IPS-NIHi7 (cell line): ENCODE data around the gene DPP7.
"Not testable (repeated sequence)": the region's sequence is repeated elsewhere in the genome, so short reads cannot be mapped to it uniquely, and the experiment has no call there.

Source experiments
- DNase-seq: peaks from one replicate; pipeline ENCODE4 v3.0.0; 2012; ENCODE audit warnings: mixed read lengths; ENCODE audit errors: extremely low spot score

DPP7 gene

DNA sequence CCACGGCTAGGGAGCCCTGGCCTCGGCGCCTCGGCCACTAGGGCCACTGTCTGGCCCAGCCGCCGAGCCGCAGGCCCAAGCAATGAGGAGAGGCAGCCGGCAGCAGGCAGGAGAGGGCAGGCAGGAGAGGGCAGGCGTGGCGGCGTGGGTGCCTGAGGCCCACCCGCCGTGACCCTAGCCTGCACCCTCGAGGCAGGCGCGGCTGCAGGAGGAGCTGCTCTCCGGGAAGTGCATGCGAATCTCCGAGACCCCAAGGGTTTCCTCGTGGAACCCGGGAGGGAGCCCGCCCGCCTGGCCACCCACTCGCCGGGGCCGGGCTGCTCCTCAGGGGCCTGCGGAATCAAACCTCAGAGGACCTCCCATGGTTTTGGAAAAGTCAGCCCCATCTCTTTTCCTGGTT is 33.7 kb upstream of the DPP7 start:
- no peak for DNase-seq

DNA sequence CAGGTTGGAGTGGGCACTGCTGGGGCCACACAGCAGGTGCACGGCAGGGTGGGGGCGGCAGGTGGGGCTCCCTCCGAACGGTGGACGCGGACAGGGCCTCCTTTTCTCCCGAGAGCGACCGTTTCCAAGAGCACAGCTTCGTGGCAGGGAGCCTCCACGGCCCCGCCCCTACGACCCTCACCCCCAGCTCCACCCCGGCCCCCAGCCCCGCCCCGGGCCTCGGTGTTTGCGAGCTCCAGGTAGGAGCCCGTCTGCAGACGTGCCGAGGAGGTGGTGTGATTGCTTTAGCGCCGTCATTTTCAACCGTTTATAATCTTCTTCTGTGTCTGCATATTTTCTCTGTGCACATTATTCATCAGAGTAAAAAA is 33.2 kb upstream of the DPP7 start:
- no peak for DNase-seq

DNA sequence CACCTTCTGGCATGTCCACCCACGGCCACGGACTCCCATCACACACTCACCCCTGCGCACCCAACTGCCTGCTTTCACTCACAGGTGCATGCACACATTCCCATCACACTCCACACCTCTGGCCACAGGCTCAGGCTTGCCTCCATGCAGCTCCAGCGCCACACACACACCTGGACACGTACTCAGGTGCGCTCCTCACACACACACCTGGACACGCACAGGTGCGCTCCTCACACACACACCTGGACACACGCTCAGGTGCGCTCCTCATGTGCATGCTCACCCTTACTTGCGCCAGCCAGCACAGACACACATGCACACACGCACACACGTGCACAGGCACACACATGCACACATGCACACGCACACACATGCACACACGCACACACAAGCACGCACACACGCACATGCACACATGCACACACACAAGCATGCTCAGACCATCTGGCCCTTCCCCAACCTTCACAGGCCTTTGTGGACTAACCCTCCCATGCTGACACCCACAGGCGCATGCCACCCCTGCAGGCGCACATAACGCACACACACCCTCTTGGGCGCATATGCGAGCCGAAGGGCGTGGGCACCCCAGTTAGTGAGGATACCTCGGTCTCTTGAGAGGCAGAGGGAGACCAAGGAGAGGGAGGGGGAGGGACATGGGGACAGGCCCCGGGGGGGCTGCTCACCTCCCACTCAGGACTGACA is 32.7 kb upstream of the DPP7 start:
- no peak for DNase-seq

DNA sequence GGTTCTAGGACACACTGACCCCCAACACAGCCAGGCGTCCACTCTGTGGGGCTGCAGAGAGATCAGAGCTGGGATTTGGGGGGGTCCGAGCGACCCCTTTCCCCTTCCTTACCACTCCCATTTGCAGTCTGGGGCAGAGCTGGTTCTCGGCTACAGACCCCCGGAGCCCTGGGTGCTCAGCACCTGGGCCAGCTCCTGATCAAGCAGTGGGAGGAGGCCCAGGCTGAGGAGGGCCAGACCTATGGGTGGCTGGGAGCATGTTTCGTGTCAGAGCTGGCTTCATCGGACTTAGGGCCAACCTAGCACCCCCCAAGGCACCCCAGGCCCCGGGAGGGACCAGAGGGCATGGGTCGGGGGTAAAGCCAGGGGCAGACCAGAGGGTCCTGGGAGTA is 32.0 kb upstream of the DPP7 start:
- no peak for DNase-seq

GRCh38 chr9:137145731-137146526 is 31.4 kb upstream of the DPP7 start:
- DNase-seq = no peak

DNA sequence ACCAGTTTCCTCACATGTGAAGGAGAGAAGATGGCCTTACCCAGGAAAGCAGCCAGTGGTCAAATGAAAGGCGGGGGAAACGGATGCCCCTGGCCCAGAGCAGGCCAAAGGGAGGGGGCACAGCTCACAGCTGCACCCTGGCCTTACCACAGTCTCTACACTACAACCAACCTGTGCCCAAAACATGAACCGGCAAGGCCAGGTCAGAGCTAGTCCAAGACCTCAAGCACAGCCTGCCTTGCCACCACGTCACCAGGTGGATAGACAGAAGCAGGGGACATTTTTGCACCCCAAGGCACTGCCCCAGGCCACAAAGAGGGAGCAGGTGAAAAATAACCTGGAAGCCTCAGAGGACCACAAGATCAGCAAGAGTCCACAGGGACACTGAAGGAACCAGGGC is 28.9 kb upstream of the DPP7 start:
- no peak for DNase-seq

- no peak for DNase-seq
Measured at GRCh38 chr9:137141976-137142936, 27.7 kb upstream of the DPP7 start.

- no peak for DNase-seq
Measured at GRCh38 chr9:137141050-137141810, 26.7 kb upstream of the DPP7 start.

DNA sequence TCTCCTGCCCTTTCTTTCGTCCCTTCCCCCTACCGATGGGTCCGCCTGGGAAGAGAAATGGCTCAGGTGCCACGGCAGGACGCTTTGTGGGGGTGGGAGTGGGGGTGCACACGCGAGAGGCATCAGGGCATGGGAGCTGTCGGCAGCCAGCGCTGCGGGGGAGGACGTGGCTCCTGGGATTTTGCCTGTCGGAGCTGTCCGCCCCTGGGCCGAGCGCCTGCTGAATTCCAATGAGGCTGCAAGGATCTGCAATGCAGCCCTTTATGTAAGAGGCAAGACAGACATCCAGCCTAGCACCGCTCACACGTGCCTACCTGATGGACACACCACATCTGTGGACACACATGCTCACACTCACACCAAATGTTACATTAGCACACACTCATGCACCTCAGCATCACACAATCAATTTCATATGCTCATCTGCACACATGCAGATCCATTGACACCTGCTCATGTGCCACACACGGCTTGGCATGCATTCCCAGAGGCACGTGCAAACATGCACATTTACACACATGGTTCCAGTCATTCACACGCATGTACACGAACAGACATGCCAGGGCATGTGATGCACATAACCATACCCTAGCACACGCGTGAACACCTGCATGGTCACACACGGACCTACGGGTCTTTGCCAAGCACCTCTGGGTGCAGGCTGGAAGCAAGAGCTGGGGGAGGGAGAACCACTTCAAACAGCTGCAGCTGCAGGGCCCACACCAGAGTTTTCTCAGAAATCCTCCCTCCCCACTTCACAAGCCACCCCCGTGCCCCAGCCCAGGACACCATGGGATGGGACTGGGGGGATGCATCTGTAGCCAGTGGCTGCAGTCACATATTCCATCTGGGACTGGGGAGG is 25.8 kb upstream of the DPP7 start:
- no peak for DNase-seq

DNA sequence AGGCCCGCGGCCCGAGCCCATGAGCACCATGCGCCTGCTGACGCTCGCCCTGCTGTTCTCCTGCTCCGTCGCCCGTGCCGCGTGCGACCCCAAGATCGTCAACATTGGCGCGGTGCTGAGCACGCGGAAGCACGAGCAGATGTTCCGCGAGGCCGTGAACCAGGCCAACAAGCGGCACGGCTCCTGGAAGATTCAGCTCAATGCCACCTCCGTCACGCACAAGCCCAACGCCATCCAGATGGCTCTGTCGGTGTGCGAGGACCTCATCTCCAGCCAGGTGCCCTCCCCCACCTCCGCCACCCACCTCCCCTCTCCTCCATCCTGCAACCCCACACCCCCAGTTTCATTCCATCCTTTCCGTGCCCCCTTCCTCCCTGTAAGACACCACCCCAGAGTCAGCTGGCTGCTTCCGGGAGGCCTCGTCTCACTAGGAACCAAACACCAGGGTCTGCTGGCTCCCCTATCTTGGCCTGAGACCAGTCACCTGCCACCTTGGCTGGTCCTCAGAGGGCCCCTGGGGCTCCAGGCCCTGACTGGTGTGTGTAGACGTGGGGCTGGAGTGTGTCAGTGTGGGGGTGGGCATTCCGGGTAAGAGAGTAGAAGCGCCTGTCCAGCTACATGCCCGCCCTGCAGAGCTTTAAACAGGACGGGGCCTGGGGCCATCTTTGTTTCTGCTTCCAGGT is 25.1 kb upstream of the DPP7 start:
- no peak for DNase-seq

DNA sequence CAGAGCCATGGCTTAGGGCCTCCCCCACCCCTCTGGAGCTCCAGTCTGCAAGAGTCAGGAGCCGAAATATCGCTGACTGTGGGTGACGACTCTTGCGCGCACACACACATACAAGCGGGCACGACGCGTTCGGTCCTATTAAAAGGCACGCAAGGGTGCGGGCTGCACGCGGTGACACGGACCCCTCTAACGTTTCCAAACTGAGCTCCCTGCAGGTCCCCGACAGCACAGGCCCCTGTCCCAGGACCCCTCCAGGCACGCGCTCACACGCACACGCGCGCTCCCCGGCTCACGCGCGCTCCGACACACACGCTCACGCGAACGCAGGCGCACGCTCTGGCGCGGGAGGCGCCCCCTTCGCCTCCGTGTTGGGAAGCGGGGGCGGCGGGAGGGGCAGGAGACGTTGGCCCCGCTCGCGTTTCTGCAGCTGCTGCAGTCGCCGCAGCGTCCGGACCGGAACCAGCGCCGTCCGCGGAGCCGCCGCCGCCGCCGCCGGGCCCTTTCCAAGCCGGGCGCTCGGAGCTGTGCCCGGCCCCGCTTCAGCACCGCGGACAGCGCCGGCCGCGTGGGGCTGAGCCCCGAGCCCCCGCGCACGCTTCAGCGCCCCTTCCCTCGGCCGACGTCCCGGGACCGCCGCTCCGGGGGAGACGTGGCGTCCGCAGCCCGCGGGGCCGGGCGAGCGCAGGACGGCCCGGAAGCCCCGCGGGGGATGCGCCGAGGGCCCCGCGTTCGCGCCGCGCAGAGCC is 24.4 kb upstream of the DPP7 start, which contains the start of gene GRIN1:
GRIN1 (plus strand) TSS at position 433 of the 746 bp plus-strand sequence. CDS start 333 bp downstream, outside the sequence.
- peak; percentile 79 for DNase-seq

DNA sequence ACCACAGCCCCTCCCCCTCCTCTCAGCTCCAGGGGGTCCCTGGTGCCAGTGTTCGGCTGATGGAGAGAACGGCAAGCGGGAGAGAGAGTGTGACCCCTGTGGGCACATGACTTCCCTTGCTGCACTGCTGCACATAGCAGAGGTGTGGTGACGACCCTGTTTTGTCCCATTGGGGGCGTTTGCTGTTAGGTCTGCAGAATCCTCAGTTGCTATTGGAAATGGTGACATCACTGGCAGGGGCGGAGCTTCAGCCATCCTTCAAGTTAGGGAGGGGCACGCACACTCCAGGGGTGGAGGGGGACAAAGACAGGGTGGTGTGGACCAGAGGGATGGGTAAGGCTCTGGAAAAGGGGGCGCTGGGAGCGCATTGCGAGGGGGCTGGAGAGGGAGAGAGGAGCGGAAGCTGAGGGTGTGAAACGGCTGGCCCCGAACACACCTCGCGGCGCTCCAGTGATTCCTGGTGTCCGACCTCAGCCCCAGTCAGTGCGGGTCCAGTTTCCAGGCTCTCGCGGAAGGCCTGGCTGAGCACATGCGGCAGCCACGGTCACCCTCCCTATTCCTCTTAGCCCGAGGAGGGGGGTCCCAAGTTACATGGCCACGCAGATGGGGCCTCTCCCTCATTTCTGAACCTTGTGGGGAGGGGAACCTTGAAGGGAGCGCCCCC is 23.7 kb upstream of the DPP7 start:
- peak; percentile 63 for DNase-seq

GRCh38 chr9:137136881-137137607 is 22.5 kb upstream of the DPP7 start:
- no peak for DNase-seq

- no peak for DNase-seq
Measured at GRCh38 chr9:137136261-137136880, 21.8 kb upstream of the DPP7 start.

GRCh38 chr9:137135154-137135553 is 20.6 kb upstream of the DPP7 start:
- DNase-seq = not testable (repeated sequence)

- no peak for DNase-seq
Measured at GRCh38 chr9:137134191-137134590, 19.7 kb upstream of the DPP7 start.

DNA sequence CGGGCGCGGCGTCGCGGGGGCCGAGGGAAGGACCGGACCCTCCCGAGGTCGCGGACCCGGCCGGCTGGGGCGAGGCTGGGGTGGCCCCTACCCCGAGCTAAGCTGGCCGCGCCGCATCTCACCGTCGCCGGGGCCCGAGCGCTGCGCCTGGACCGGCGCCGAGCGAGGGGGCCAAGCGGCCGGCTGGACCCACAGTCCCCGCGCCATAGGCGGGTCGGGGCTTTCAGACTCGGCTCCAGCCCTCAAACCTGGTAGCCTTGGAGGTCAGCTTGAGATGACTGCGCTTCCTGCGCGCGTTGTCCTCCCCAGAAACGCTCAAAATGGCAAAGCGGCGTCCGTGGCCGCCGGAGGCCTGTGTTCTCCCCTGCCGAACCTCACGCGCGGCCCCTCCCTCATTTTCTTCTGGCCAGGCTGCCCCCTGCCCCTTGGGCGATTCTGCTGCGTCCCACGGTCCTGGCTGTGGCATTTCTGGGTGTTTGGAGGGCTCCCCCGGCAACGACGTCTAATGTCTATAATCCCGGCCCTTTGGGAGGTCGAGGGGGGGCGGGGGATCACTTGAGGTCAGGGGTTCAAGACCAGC is 15.7 kb upstream of the DPP7 start:
- DNase-seq = no peak
